ENCODE results near the gene RNF208.

RNF208 gene

GRCh38 chr9:137227054-137227852 is 5.2 kb upstream of the RNF208 start, which contains the start of gene RNF224 (continued):
- TF ChIP-seq HIC1 (tag by site-specific recombination; IDR thresholded peaks at IDR 0.05) (peak; percentile 79), BCL11A (tag by site-specific recombination; IDR thresholded peaks at IDR 0.05; ENCODE audit: low read depth) (peak; percentile 52; the same call in 1 of the 2 replicates), AEBP2 (tag by site-specific recombination; IDR thresholded peaks at IDR 0.05; ENCODE audit: borderline replicate concordance) (no peak), ZNF560 (tag by site-specific recombination; IDR thresholded peaks at IDR 0.05; ENCODE audit: borderline replicate concordance) (no peak), ZFP3 (tag by site-specific recombination; IDR thresholded peaks at IDR 0.05; ENCODE audit: low read depth) (no peak), ZNF792 (tag by site-specific recombination; IDR thresholded peaks at IDR 0.05) (no peak), ZNF26 (tag by site-specific recombination; IDR thresholded peaks at IDR 0.05) (no peak), ZNF426 (tag by site-specific recombination; IDR thresholded peaks at IDR 0.05) (no peak), GFI1B (tag by site-specific recombination; IDR thresholded peaks at IDR 0.05) (no peak), INSM2 (tag by site-specific recombination; IDR thresholded peaks at IDR 0.05) (no peak), ZNF600 (tag by site-specific recombination; IDR thresholded peaks at IDR 0.05) (no peak), ZNF558 (tag by site-specific recombination; IDR thresholded peaks at IDR 0.05) (no peak), ZNF639 (tag by site-specific recombination; IDR thresholded peaks at IDR 0.05) (no peak), CTCF (tag by site-specific recombination; IDR thresholded peaks at IDR 0.05) (peak; percentile 93), ZFP41 (tag by site-specific recombination; IDR thresholded peaks at IDR 0.05; ENCODE audit: borderline replicate concordance) (no peak), ZSCAN23 (tag by site-specific recombination; IDR thresholded peaks at IDR 0.05) (no peak), ZBTB10 (tag by site-specific recombination; IDR thresholded peaks at IDR 0.05) (peak; percentile 88), MYNN (tag by site-specific recombination; IDR thresholded peaks at IDR 0.05; ENCODE audit: borderline replicate concordance) (no peak), OSR2 (tag by site-specific recombination; IDR thresholded peaks at IDR 0.05) (no peak), ZNF366 (tag by site-specific recombination; conservative IDR thresholded peaks at IDR 0.05) (no peak)

Data from HEK293 (cell line).